Esophagus (tissue), 2 donors: ENCODE data around the gene MEF2D. TPM values are rescaled to one million over a fixed set of nuclear protein-coding genes. Genes with fewer than 3 reads are reported as not detected.
A peak's percentile ranks its signal among the peaks of the same experiment; 100 is the strongest.

Experiments
- H3K27ac ChIP-seq, 2 donors: one replicate each; pipeline ENCODE4 v1.5.1; 2013; ENCODE audit warnings: low read depth in 2 of 2, mild to moderate bottlenecking in 2 of 2, inconsistent platforms in 1 of 2, low read length in 1 of 2, moderate library complexity in 1 of 2
- H3K27me3 ChIP-seq, 2 donors: one replicate each; pipeline ENCODE4 v1.6.1; 2013; ENCODE audit warnings: low read length in 2 of 2, control low read depth in 1 of 2, mild to moderate bottlenecking in 1 of 2; ENCODE audit not compliant: insufficient read depth in 2 of 2, control insufficient read depth in 1 of 2
- H3K36me3 ChIP-seq, 2 donors: one replicate each; pipeline ENCODE4 v1.6.1; 2013; ENCODE audit warnings: low read length in 1 of 2; ENCODE audit not compliant: control insufficient read depth in 2 of 2, insufficient read depth in 2 of 2
- H3K4me1 ChIP-seq, 2 donors: one replicate each; pipeline ENCODE4 v1.6.1; 2013; ENCODE audit warnings: low read length in 1 of 2; ENCODE audit not compliant: control insufficient read depth in 2 of 2, insufficient read depth in 2 of 2
- H3K4me3 ChIP-seq, 2 donors: one replicate each; pipeline ENCODE4 v1.5.1; 2013; ENCODE audit warnings: low read length in 2 of 2, mild to moderate bottlenecking in 2 of 2, low read depth in 1 of 2, moderate library complexity in 1 of 2
- H3K9me3 ChIP-seq, 2 donors: one replicate each; pipeline ENCODE4 v1.6.1; 2013; ENCODE audit warnings: mild to moderate bottlenecking in 2 of 2, low read depth in 1 of 2, low read length in 1 of 2, moderate library complexity in 1 of 2; ENCODE audit not compliant: control insufficient read depth in 2 of 2, insufficient read depth in 1 of 2
- WGBS, 2 donors: extraction: QIAGEN DNeasy Blood & Tissue Kit; methylation state at CpG; one replicate each; pipeline ENCODE4 v1.1.7; 2013; 5-methylcytosine and 5-hydroxymethylcytosine counted together
- polyA plus RNA-seq, 2 donors: library from polyadenylated mRNA; stranded (reverse); fragments of 200-250 nt; gene quantifications; one replicate each; pipeline ENCODE4 v1.2.3, GENCODE V29; 2013
- donor health status: healthy with polysubstance abuse.
- donor health status: Bipolar disorder and iron deficiency.

The MEF2D gene
- polyA plus RNA-seq, 2 donors, result 8.5 to 13.5 TPM

DNA sequence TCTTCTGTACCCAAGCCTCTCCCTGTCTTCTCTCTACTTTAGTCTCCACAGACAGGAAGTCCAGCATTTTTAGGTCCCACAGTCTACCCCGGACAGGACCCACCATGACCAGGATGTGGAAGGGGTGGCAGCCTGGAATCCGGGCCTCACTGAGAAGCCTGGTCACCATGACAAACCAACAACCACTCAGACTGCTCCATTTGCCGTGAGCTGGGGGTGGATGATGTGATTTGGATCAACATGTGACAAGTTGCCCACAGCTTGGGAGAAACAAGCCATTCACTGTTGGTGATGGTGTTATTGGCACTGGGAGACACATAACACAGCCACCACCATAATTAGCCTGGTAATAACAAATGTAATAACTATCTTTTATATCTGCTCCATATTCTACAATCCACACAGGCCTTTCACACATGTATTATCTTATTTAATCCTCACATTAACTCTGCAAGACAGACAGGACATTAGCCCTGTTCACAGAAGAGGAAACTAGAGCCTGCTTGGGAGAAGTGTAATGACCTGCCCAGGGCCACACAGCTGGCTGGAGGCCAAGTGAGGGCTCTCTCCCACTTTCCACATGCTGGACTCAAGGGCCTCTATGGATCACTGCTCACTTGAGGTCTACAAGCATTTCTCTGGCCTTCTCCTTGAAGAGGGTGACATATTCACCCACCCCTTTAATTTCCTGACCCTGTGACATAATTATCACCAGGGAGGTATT lies 22.9 kb downstream of the MEF2D start:
- 64 to 67% methylated on average over 3 of the region's 3 CpGs for WGBS, 2 donors
- no peak overlapping the region for H3K4me3 ChIP-seq
- H3K4me1 ChIP-seq, result peaks cover 0 to 11% of the 10 kb centered on the region in 2 donors
- no peaks in the 10 kb centered on the region for H3K9me3 ChIP-seq
- peaks cover 26 to 71% of the 10 kb centered on the region in 2 donors for H3K36me3 ChIP-seq
- H3K27ac ChIP-seq, result peak overlapping the region; percentile 53 to 76
- H3K27me3 ChIP-seq, result no peaks in the 10 kb centered on the region

DNA sequence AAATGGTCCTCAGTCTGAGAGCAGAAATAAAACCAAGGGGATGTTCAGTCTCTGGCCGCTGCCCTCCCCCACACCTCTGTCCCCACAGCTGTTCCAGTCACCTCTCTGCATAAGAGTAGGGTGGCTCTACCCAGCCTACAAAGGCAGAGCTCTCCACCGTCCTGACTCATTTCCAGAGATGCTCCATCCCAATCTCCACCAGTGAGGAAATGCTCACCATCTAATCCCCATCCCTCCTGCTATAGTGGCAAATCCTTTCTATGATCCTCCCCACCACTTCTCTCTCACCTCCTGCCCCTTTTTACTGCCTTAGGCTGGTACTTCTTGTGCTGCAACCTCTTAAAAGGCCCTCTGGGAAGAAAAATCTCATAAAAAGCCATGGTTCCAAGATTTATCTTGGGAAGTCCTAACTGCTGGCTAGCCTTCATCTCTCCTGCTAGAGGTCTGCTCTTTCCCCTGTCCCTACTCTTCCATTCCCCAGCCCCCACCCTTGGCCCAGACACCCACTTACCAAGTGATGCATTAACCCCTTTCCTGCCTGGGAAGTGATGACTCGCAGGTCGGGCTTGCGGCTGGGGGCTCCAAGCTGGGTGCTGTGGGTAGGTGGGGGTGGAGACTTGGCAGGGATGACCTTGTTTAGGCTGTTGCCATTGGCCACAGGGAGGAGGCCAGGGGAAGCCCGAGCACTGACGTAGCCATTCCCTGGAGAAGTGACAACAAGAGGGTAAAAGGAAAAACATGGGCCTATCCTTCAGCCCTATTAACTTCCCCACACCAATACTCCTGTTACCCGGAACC lies 23.9 kb downstream of the MEF2D start:
- H3K27me3 ChIP-seq, result no peaks in the 10 kb centered on the region
- H3K4me1 ChIP-seq, result peaks cover 0 to 11% of the 10 kb centered on the region in 2 donors
- H3K4me3 ChIP-seq, result no peak overlapping the region
- H3K9me3 ChIP-seq, result no peaks in the 10 kb centered on the region
- H3K36me3 ChIP-seq, result peaks cover 28 to 66% of the 10 kb centered on the region in 2 donors
- H3K27ac ChIP-seq, result peak overlapping the region; percentile 53 to 76
- 38 to 44% methylated on average over 8 of the region's 8 CpGs for WGBS, 2 donors

DNA sequence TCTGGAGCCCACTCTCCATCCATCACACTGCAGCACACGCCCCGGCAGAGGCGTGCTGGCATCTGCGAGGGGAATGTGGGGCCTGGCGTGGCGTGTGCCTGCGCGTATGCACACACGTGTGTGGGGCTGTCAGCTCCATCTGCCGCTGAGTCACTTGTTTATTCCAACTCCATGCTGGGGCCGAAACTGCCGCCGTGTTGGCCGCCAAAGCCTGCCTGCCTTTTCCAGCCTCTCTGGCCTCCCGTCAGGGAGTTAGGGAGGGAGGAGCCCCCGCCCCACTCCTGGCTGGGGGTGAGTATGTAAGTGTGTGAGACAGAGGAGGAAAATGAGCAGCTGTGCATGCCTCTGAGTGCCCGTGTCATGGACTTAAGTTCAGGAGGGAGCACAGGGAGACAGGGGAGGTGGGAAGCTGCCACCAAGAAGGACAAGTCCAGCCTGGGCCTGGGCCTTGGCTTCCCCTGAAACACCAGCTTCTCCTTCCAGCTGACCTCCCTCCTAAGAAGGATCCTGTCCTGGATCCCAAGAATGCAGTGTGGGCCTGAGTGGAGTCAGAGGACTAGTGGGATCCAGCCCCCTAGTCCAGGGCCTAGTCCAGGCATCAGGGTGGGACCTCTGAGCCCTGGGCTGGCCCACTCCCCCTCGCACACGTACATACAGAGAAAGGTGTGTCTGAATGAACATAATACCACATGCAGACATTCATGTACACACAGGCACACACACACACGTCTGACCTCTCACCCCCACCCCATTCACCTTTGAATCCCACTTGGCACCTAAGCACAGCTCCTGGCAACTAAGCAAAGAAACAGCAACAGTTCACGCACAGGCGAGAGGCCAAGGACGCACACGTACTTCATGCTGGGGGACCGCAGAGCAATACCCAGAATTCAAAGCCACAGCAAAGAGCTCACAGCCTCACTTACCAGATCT lies 24.7 kb downstream of the MEF2D start:
- Histone ChIP-seq H3K27me3 (no peaks in the 10 kb centered on the region), H3K36me3 (peaks cover 28 to 58% of the 10 kb centered on the region in 2 donors), H3K27ac (peak overlapping the region; percentile 38 to 76), H3K4me3 (no peak overlapping the region), H3K4me1 (peaks cover 0 to 11% of the 10 kb centered on the region in 2 donors), H3K9me3 (no peaks in the 10 kb centered on the region)
- WGBS, 2 donors, result 34 to 48% methylated on average over 25 of the region's 25 CpGs

- H3K4me1 ChIP-seq, result peaks cover 0 to 11% of the 10 kb centered on the region in 2 donors
- peak overlapping the region; percentile 15 to 76 for H3K27ac ChIP-seq
- no peaks in the 10 kb centered on the region for H3K9me3 ChIP-seq
- no peak overlapping the region for H3K4me3 ChIP-seq
- 82 to 86% methylated on average over 7 of the region's 7 CpGs for WGBS, 2 donors
- H3K27me3 ChIP-seq, result no peaks in the 10 kb centered on the region
- peaks cover 27 to 52% of the 10 kb centered on the region in 2 donors for H3K36me3 ChIP-seq
Measured at GRCh38 chr1:156474966-156475365, 25.6 kb downstream of the MEF2D start.

- no peak overlapping the region for H3K4me3 ChIP-seq
- H3K4me1 ChIP-seq, result peaks cover 0 to 6% of the 10 kb centered on the region in 2 donors
- H3K36me3 ChIP-seq, result peaks cover 27 to 55% of the 10 kb centered on the region in 2 donors
- no peaks in the 10 kb centered on the region for H3K27me3 ChIP-seq
- 57 to 73% methylated on average over 9 of the region's 9 CpGs for WGBS, 2 donors
- no peaks in the 10 kb centered on the region for H3K9me3 ChIP-seq
- H3K27ac ChIP-seq, result peak overlapping the region; percentile 36 to 37
Measured at GRCh38 chr1:156471496-156472490, 28.8 kb downstream of the MEF2D start.

DNA sequence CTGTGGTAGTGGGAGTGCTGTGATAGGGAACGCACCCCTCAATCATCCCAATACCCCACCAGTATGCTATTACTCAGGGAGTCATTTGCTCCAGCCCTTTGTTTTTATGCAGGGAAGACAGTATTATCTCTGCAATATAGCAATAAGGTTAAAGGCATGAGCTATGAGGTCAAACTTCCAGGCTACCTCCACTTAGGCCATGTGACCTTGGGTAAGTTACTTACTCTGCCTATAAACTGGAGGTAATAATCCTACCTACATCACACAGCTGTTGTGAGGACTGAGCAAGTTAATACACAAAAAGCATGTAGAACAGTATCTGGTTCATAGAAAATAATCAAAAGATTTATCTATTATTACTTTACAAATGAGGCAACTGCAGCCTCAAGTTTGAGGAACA lies 30.1 kb downstream of the MEF2D start:
- H3K4me1 ChIP-seq, result peaks cover 0 to 11% of the 10 kb centered on the region in 2 donors
- H3K27ac ChIP-seq, result no peak overlapping the region
- H3K27me3 ChIP-seq, result no peaks in the 10 kb centered on the region
- H3K36me3 ChIP-seq, result peaks cover 25 to 48% of the 10 kb centered on the region in 2 donors
- no peak overlapping the region for H3K4me3 ChIP-seq
- WGBS, 2 donors, result 92 to 97% methylated on average over 1 of the region's 1 CpG
- H3K9me3 ChIP-seq, result no peaks in the 10 kb centered on the region

DNA sequence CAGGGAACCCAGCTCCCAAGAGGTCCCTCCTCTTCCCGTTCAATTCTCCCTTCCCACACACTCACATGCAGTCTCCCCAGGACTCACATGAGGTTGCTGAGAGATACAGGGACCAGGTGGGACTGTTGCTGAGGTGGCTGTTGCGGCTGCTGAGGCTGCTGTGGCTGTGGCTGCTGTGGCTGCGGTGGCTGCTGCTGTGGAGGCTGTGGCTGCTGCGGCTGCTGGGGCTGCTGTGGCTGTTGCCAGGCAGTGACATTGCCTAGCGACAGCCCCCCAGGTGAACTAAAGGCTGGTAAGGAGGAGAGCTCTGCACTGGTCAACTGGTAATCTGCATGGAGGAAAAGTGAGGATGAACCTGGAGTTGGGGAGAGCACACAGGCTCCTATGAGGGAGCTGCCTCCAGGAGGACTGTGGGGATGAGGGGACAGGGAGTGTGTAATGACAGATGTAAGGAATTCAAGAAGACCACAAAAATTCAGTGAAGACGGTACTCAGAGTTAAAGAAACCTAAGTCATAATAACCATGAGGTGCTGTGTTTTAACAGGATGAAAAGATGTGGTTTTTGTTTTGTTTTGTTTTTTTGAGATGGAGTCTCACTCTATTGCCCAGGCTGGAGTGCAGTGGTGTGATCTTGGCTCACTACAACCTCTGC lies 31.8 kb downstream of the MEF2D start:
- no peaks in the 10 kb centered on the region for H3K27me3 ChIP-seq
- no peak overlapping the region for H3K4me3 ChIP-seq
- H3K4me1 ChIP-seq, result peaks cover 0 to 6% of the 10 kb centered on the region in 2 donors
- no peak overlapping the region for H3K27ac ChIP-seq
- 82 to 86% methylated on average over 6 of the region's 6 CpGs for WGBS, 2 donors
- H3K9me3 ChIP-seq, result no peaks in the 10 kb centered on the region
- peaks cover 17 to 37% of the 10 kb centered on the region in 2 donors for H3K36me3 ChIP-seq

- peaks cover 16 to 31% of the 10 kb centered on the region in 2 donors for H3K36me3 ChIP-seq
Measured at GRCh38 chr1:156467906-156468305, 32.7 kb downstream of the MEF2D start.

More at GRCh38 chr1:156467906-156468305, 32.7 kb downstream of the MEF2D start:
- Histone ChIP-seq H3K27ac (no peak overlapping the region), H3K4me3 (no peak overlapping the region), H3K27me3 (no peaks in the 10 kb centered on the region), H3K9me3 (no peaks in the 10 kb centered on the region), H3K4me1 (peaks cover 0 to 6% of the 10 kb centered on the region in 2 donors)
- WGBS, 2 donors, result 89 to 91% methylated on average over 18 of the region's 18 CpGs
